HCT116 (cell line): Measurements from ENCODE around the gene FAM32A. TPM values are rescaled to one million over a fixed set of nuclear protein-coding genes. Genes with fewer than 3 reads are reported as not detected.

Source experiments
- ATAC-seq: fragments of 200-7000 bp; cut with Tn5 transposase; 2 replicates; pipeline ENCODE4 v1.9.1; 2020; ENCODE audit warnings: mild to moderate bottlenecking, moderate library complexity
- BruUV-seq: library from RNA; stranded (reverse); fragments of 400-500 nt; replicated peaks from 2 replicates; lab custom pipeline; 2021; lab: Mats Ljungman, UMichigan
- CTCF ChIA-PET: fragments of 300-600 bp; sonication (Branson Sonifier 250); formaldehyde crosslinking; loops from one replicate; lab custom pipeline; 2021; ENCODE audit warnings: antibody characterized with exemption; lab: Charles Lee
- POLR2A ChIA-PET: fragments of 300-600, 350-600 bp; sonication (Branson Sonifier 250); formaldehyde crosslinking; loops from one replicate; lab custom pipeline; 2021; ENCODE audit warnings: antibody characterized with exemption; lab: Charles Lee
- RAD21 ChIA-PET, 2 experiments: fragments of 300-600 bp; sonication (Branson Sonifier 250); formaldehyde crosslinking; loops; one replicate each; lab custom pipeline; 2023; ENCODE audit warnings: low total read pairs in 2 of 2; ENCODE audit not compliant: uncharacterized antibody in 2 of 2, unreplicated experiment in 2 of 2, low non-redundant PET in 1 of 2; lab: Charles Lee
- DNase-seq: peaks from one replicate; pipeline ENCODE4 v3.0.0-alpha.2; 2010; ENCODE audit warnings: low read depth, low spot score
- H2AFZ ChIP-seq: fragments of 200-600 bp; shearing (Covaris generic), sonication (generic); 2 replicates; pipeline ENCODE4 v1.6.1; 2017; ENCODE audit warnings: low read depth, mixed run types, mixed read lengths, antibody characterized with exemption, low read length; ENCODE audit not compliant: poor library complexity, severe bottlenecking
- H3K27ac ChIP-seq: 2 replicates; pipeline ENCODE4 v1.5.1; 2012; ENCODE audit warnings: low read depth, low read length
- H3K27me3 ChIP-seq: fragments of 200-600 bp; sonication (generic); 2 replicates; pipeline ENCODE4 v1.6.1; 2016; ENCODE audit warnings: mixed run types, low read length, mixed read lengths; ENCODE audit not compliant: insufficient read depth
- H3K36me3 ChIP-seq, 2 experiments: fragments of 200-500 bp in 1 of 2; fragments of 200-600 bp in 1 of 2; sonication (Bioruptor generic) in 1 of 2; sonication (generic) in 1 of 2; 2 replicates each; pipeline versions ENCODE4 v1.5.1 to v1.6.1; 2014 to 2016; ENCODE audit warnings: low read length in 2 of 2, inconsistent platforms in 1 of 2, mixed read lengths in 1 of 2, mixed run types in 1 of 2; ENCODE audit not compliant: insufficient read depth in 2 of 2, control insufficient read depth in 1 of 2
- H3K4me1 ChIP-seq, 2 experiments: fragments of 200-600 bp in 1 of 2; sonication (generic) in 1 of 2; 2 replicates each; pipeline versions ENCODE4 v1.5.1 to v1.6.1; 2012 to 2017; ENCODE audit warnings: low read length in 2 of 2, inconsistent platforms in 1 of 2, mild to moderate bottlenecking in 1 of 2, mixed read lengths in 1 of 2, mixed run types in 1 of 2, moderate library complexity in 1 of 2; ENCODE audit not compliant: insufficient read depth in 2 of 2, control insufficient read depth in 1 of 2
- H3K4me2 ChIP-seq: fragments of 200-600 bp; sonication (generic); 2 replicates; pipeline ENCODE4 v1.6.1; 2017; ENCODE audit warnings: mixed run types, low read length, mixed read lengths
- H3K4me3 ChIP-seq, 2 experiments: fragments of 200-600 bp in 1 of 2; sonication (generic) in 1 of 2; replicated peaks in 1 of 2; 2 replicates each; pipeline ENCODE4 v1.5.1; 2011 to 2016; ENCODE audit warnings: low read length in 2 of 2, control low read depth in 1 of 2, low read depth in 1 of 2, mild to moderate bottlenecking in 1 of 2, mixed read lengths in 1 of 2, mixed run types in 1 of 2
- H3K79me2 ChIP-seq: fragments of 200-600 bp; sonication (generic); 2 replicates; pipeline ENCODE4 v1.6.1; 2017; ENCODE audit warnings: mild to moderate bottlenecking, mixed run types, low read length, moderate library complexity, mixed read lengths; ENCODE audit not compliant: insufficient read depth
- H3K9ac ChIP-seq: fragments of 200-600 bp; sonication (generic); 2 replicates; pipeline ENCODE4 v1.6.1; 2016; ENCODE audit warnings: low read length, mixed read lengths
- H3K9me2 ChIP-seq: fragments of 200-600 bp; sonication (generic), shearing (Covaris generic); 2 replicates; pipeline ENCODE4 v1.6.1; 2017; ENCODE audit warnings: mixed run types, mild to moderate bottlenecking, moderate library complexity; ENCODE audit not compliant: insufficient read depth
- H3K9me3 ChIP-seq, 2 experiments: fragments of 200-500 bp in 1 of 2; fragments of 200-600 bp in 1 of 2; sonication (Bioruptor generic) in 1 of 2; sonication (generic) in 1 of 2; 2 replicates each; pipeline ENCODE4 v1.6.1; 2014 to 2017; ENCODE audit warnings: low read length in 2 of 2, mixed read lengths in 2 of 2, inconsistent platforms in 1 of 2, low read depth in 1 of 2, mild to moderate bottlenecking in 1 of 2, mixed run types in 1 of 2, moderate library complexity in 1 of 2; ENCODE audit not compliant: control insufficient read depth in 1 of 2, insufficient read depth in 1 of 2
- H4K20me1 ChIP-seq: fragments of 200-600 bp; sonication (generic), shearing (Covaris generic); 2 replicates; pipeline ENCODE4 v1.6.1; 2017; ENCODE audit warnings: mixed run types, mild to moderate bottlenecking, moderate library complexity; ENCODE audit not compliant: insufficient read depth
- CBX3 ChIP-seq: IDR thresholded peaks from 2 replicates; pipeline ENCODE4 v1.6.1; 2012; ENCODE audit warnings: low read depth
- EGR1 ChIP-seq: IDR thresholded peaks from 2 replicates; pipeline ENCODE4 v1.6.1; 2012; ENCODE audit warnings: low read depth
- ELF1 ChIP-seq: IDR thresholded peaks from 2 replicates; pipeline ENCODE4 v1.6.1; 2012; ENCODE audit warnings: low read depth, borderline replicate concordance
- EZH2phosphoT487 ChIP-seq: fragments of 200-600 bp; IDR thresholded peaks from 2 replicates; pipeline ENCODE4 v1.6.1; 2018; ENCODE audit warnings: antibody characterized with exemption, borderline replicate concordance
- FOSL1 ChIP-seq: IDR thresholded peaks from 2 replicates; pipeline ENCODE4 v1.6.1; 2012; ENCODE audit warnings: low read depth
- JUND ChIP-seq: IDR thresholded peaks from 2 replicates; pipeline ENCODE4 v1.6.1; 2012
- POLR2A ChIP-seq: IDR thresholded peaks from 2 replicates; pipeline ENCODE4 v1.7.0; 2011; ENCODE audit warnings: borderline replicate concordance; ENCODE audit not compliant: insufficient read depth, insufficient read length; ENCODE audit errors: extremely low read depth
- POLR2AphosphoS5 ChIP-seq: IDR thresholded peaks from 2 replicates; pipeline ENCODE4 v1.6.1; 2011; ENCODE audit warnings: mild to moderate bottlenecking, low read depth, low read length, moderate library complexity
- RAD21 ChIP-seq: IDR thresholded peaks from 2 replicates; pipeline ENCODE4 v1.6.1; 2012; ENCODE audit warnings: low read depth, mild to moderate bottlenecking
- SIN3A ChIP-seq: IDR thresholded peaks from 2 replicates; pipeline ENCODE4 v1.6.1; 2012; ENCODE audit warnings: low read depth
- SP1 ChIP-seq: IDR thresholded peaks from 2 replicates; pipeline ENCODE4 v1.6.1; 2012; ENCODE audit warnings: low read depth
- SRF ChIP-seq: IDR thresholded peaks from 2 replicates; pipeline ENCODE4 v1.6.1; 2012; ENCODE audit warnings: low read depth
- TCF7L2 ChIP-seq: IDR thresholded peaks from 2 replicates; pipeline ENCODE4 v1.7.0; 2011; ENCODE audit warnings: borderline replicate concordance, inconsistent platforms; ENCODE audit not compliant: insufficient read depth, insufficient read length; ENCODE audit errors: extremely low read depth
- ZFX ChIP-seq: fragments of 450-650 bp; IDR thresholded peaks from 2 replicates; pipeline ENCODE4 v1.6.1; 2017
- ZNF274 ChIP-seq: fragments of 200-500 bp; sonication (Bioruptor generic); IDR thresholded peaks from 2 replicates; pipeline ENCODE4 v1.6.1; 2014; ENCODE audit warnings: mild to moderate bottlenecking, low read depth, low read length, inconsistent platforms
- intact Hi-C: fragments of 100-400 bp; cut with micrococcal nuclease; formaldehyde crosslinking; loops from 2 replicates; pipeline ENCODE4 v1.10.0; 2022
- total RNA-seq: library from RNA; stranded (reverse); gene quantifications from one replicate; pipeline ENCODE4 v1.2.1, GENCODE V29; 2021; ENCODE audit not compliant: unreplicated experiment
- TF ChIP-seq, protein P1 (sequence below): IDR thresholded peaks from 2 replicates; pipeline ENCODE4 v1.6.1; 2011; ENCODE audit warnings: mild to moderate bottlenecking, low read length, moderate library complexity; ENCODE audit not compliant: insufficient replicate concordance; ENCODE audit errors: extremely low read depth
- TF ChIP-seq, protein P2 (sequence below), 3 experiments: fragments of 200-600 bp in 1 of 3; sonication (generic) in 1 of 3; IDR thresholded peaks in 2 of 3; conservative IDR thresholded peaks in 1 of 3; 2 replicates each; pipeline ENCODE4 v1.5.1; 2012 to 2017; ENCODE audit warnings: low read depth in 2 of 3, low read length in 2 of 3, antibody characterized with exemption in 1 of 3, borderline replicate concordance in 1 of 3, control low read depth in 1 of 3, mild to moderate bottlenecking in 1 of 3, mixed read lengths in 1 of 3, mixed run types in 1 of 3, moderate library complexity in 1 of 3; ENCODE audit not compliant: insufficient read depth in 1 of 3
- TF ChIP-seq, protein P3 (sequence below): IDR thresholded peaks from 2 replicates; pipeline ENCODE4 v1.6.1; 2012
- TF ChIP-seq, protein P4 (sequence below): IDR thresholded peaks from 2 replicates; pipeline ENCODE4 v1.6.1; 2012

The FAM32A gene
- total RNA-seq, 1 experiment from 2014 or later = 61.3 TPM

DNA sequence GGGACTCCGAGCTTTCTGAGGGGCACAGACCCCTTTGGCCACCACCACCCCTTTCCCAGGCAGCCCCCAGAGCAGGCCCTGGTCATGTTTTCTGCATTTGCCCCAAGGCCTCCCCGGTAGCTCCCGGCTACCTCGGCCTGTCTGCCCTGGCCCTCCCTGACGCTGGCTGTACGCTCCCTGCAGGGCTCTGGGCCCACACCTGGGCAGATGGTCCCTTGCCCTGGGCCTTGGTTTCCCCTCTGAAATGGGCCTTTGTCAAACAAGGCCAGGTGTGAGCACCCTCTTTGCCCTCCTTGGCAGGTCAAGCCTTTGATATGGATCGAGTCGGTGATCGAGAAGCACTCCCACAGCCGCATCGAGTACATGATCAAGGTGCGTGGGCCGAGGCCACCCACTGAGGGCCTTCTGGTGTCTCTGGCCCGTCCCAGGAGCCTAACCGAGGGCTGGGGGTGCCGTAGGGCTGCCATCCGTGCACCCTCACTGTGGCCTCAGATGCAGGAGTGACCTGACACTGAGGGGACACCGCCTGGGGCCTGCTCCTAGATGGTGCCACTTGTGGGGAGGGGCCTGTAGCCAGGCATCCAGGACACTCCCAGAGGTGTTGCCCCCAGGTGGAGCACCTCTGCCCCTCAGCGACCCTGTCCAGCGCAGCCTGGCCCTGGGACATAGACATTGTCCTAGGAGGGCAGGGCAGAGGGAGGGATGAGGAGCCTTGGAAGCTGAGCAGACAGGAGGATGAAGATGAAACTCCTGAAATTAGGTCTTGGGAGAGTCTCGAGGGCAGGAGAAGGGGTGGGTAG lies 42.8 kb downstream of the FAM32A start:
- Histone ChIP-seq H3K9me2 (no peaks in the 10 kb centered on the region), H3K9me3 (no peaks in the 10 kb centered on the region), H3K9ac (no peak overlapping the region), H3K4me1 (no peaks in the 10 kb centered on the region), H2AFZ (no peak overlapping the region), H3K27ac (no peak overlapping the region), H3K36me3 (peaks cover 0 to 8% of the 10 kb centered on the region in 2 experiments; a peak in 2 of 4 replicates), H3K27me3 (no peaks in the 10 kb centered on the region), H4K20me1 (no peaks in the 10 kb centered on the region), H3K4me3 (no peak overlapping the region), H3K4me2 (no peak overlapping the region), H3K79me2 (no peaks in the 10 kb centered on the region)
- no TSS peak for BruUV-seq
- DNase-seq = no peak
- ChIA-PET RAD21 (no interaction called here), POLR2A (no interaction called here), CTCF (no interaction called here)
- intact Hi-C loops = no loop called here
- no peak for ATAC-seq
- TF ChIP-seq POLR2A = no peak
- TF ChIP-seq ZFX = no peak
- TF ChIP-seq POLR2AphosphoS5 = no peak
- TF ChIP-seq, protein P1, sequence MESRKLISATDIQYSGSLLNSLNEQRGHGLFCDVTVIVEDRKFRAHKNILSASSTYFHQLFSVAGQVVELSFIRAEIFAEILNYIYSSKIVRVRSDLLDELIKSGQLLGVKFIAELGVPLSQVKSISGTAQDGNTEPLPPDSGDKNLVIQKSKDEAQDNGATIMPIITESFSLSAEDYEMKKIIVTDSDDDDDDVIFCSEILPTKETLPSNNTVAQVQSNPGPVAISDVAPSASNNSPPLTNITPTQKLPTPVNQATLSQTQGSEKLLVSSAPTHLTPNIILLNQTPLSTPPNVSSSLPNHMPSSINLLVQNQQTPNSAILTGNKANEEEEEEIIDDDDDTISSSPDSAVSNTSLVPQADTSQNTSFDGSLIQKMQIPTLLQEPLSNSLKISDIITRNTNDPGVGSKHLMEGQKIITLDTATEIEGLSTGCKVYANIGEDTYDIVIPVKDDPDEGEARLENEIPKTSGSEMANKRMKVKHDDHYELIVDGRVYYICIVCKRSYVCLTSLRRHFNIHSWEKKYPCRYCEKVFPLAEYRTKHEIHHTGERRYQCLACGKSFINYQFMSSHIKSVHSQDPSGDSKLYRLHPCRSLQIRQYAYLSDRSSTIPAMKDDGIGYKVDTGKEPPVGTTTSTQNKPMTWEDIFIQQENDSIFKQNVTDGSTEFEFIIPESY = no peak
- no peak for TF ChIP-seq TCF7L2
- TF ChIP-seq, protein P2, sequence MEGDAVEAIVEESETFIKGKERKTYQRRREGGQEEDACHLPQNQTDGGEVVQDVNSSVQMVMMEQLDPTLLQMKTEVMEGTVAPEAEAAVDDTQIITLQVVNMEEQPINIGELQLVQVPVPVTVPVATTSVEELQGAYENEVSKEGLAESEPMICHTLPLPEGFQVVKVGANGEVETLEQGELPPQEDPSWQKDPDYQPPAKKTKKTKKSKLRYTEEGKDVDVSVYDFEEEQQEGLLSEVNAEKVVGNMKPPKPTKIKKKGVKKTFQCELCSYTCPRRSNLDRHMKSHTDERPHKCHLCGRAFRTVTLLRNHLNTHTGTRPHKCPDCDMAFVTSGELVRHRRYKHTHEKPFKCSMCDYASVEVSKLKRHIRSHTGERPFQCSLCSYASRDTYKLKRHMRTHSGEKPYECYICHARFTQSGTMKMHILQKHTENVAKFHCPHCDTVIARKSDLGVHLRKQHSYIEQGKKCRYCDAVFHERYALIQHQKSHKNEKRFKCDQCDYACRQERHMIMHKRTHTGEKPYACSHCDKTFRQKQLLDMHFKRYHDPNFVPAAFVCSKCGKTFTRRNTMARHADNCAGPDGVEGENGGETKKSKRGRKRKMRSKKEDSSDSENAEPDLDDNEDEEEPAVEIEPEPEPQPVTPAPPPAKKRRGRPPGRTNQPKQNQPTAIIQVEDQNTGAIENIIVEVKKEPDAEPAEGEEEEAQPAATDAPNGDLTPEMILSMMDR (IDR thresholded peaks at IDR 0.05 in 2 of 3, conservative IDR thresholded peaks at IDR 0.05 in 1 of 3; ENCODE audit: borderline replicate concordance in 1 of 3, insufficient read depth in 1 of 3, low read depth in 2 of 3, low read length in 2 of 3) = no peak
- no peak for TF ChIP-seq SP1
- TF ChIP-seq FOSL1 = no peak
- TF ChIP-seq CBX3 = no peak
- TF ChIP-seq SRF = no peak
- TF ChIP-seq, protein P3, sequence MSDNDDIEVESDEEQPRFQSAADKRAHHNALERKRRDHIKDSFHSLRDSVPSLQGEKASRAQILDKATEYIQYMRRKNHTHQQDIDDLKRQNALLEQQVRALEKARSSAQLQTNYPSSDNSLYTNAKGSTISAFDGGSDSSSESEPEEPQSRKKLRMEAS = no peak
- no peak for TF ChIP-seq JUND
- TF ChIP-seq, protein P4, sequence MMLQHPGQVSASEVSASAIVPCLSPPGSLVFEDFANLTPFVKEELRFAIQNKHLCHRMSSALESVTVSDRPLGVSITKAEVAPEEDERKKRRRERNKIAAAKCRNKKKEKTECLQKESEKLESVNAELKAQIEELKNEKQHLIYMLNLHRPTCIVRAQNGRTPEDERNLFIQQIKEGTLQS = no peak
- no peak for TF ChIP-seq ZNF274
- no peak for TF ChIP-seq EZH2phosphoT487
- no peak for TF ChIP-seq EGR1
- TF ChIP-seq RAD21 = no peak
- TF ChIP-seq ELF1 = no peak
- no peak for TF ChIP-seq SIN3A
